HG03159 (cell line): ENCODE measurements around the gene OMD.

Experiments used
- ATAC-seq: cut with Tn5 transposase; IDR thresholded peaks from one replicate; pipeline ENCODE4 v1.9.1; 2021; ENCODE audit warnings: mild to moderate bottlenecking, moderate library complexity; ENCODE audit not compliant: unreplicated experiment

OMD gene

GRCh38 chr9:92424340-92424739, at the start of gene OMD:
OMD (minus strand) TSS chr9:92424471; CDS start chr9:92417558, 6,913 bp downstream.
- ATAC-seq: no peak

- no peak for ATAC-seq
These were observed 43.9 kb upstream of the OMD start for GRCh38 chr9:92468206-92468605.

GRCh38 chr9:92467511-92467910, 43.2 kb upstream of the OMD start:
- no peak for ATAC-seq

GRCh38 chr9:92467041-92467440, 42.8 kb upstream of the OMD start:
- ATAC-seq: no peak

- no peak for ATAC-seq
These were observed 39.7 kb upstream of the OMD start for GRCh38 chr9:92463984-92464383.

GRCh38 chr9:92463387-92463786, 39.1 kb upstream of the OMD start:
- no peak for ATAC-seq

GRCh38 chr9:92457576-92457975, 33.3 kb upstream of the OMD start:
- no peak for ATAC-seq

- no peak for ATAC-seq
These were observed 30.9 kb upstream of the OMD start for GRCh38 chr9:92455217-92455616.

- ATAC-seq: no peak
These were observed 22.3 kb upstream of the OMD start for GRCh38 chr9:92446536-92446935.

GRCh38 chr9:92444841-92445240, 20.6 kb upstream of the OMD start:
- no peak for ATAC-seq

GRCh38 chr9:92440751-92441046, 16.4 kb upstream of the OMD start:
- no peak for ATAC-seq

GRCh38 chr9:92439921-92440750, 15.9 kb upstream of the OMD start:
- ATAC-seq: no peak

- no peak for ATAC-seq
These were observed 14.7 kb upstream of the OMD start for GRCh38 chr9:92438900-92439526.

- no peak for ATAC-seq
These were observed 11.0 kb upstream of the OMD start for GRCh38 chr9:92435263-92435662.

GRCh38 chr9:92432972-92433548, 8.8 kb upstream of the OMD start:
- no peak for ATAC-seq

- ATAC-seq: no peak
These were observed 8.1 kb upstream of the OMD start for GRCh38 chr9:92432350-92432749.

- no peak for ATAC-seq
These were observed 5.6 kb upstream of the OMD start for GRCh38 chr9:92429836-92430235.

- no peak for ATAC-seq
These were observed 2.4 kb upstream of the OMD start for GRCh38 chr9:92426501-92427145.

GRCh38 chr9:92425474-92425873, 1.2 kb upstream of the OMD start:
- no peak for ATAC-seq

- no peak for ATAC-seq
These were observed 659 bp downstream of the OMD start for GRCh38 chr9:92423612-92424011.

GRCh38 chr9:92422611-92423338, 1.5 kb downstream of the OMD start:
- ATAC-seq: no peak
